Liver (tissue), 3 donors: Measurements from ENCODE around the gene XRCC6.

Experiments
- ATF3 ChIP-seq: IDR thresholded peaks from 2 replicates; pipeline ENCODE4 v1.6.1; 2016; ENCODE audit warnings: antibody characterized with exemption
- CTCF ChIP-seq: fragments of 150-350 bp; IDR thresholded peaks from 2 replicates; pipeline ENCODE4 v1.5.1; 2017; ENCODE audit warnings: improper control_type of control experiment, low read depth, low read length; ENCODE audit not compliant: missing input control
- EGR1 ChIP-seq, 2 donors: IDR thresholded peaks; 2 replicates each; pipeline ENCODE4 v1.6.1; 2016 to 2018; ENCODE audit warnings: antibody characterized with exemption in 2 of 2, low read depth in 2 of 2
- FOXA1 ChIP-seq: IDR thresholded peaks from 2 replicates; pipeline ENCODE4 v1.6.1; 2016; ENCODE audit warnings: antibody characterized with exemption
- GABPA ChIP-seq, 2 donors: IDR thresholded peaks in 1 of 2; conservative IDR thresholded peaks in 1 of 2; 2 replicates each; pipeline ENCODE4 v1.6.1; 2016; ENCODE audit warnings: antibody characterized with exemption in 2 of 2, mild to moderate bottlenecking in 1 of 2, moderate library complexity in 1 of 2
- JUND ChIP-seq, 2 donors: IDR thresholded peaks; 2 replicates each; pipeline ENCODE4 v1.6.1; 2016; ENCODE audit warnings: antibody characterized with exemption in 2 of 2
- MAX ChIP-seq: IDR thresholded peaks from 2 replicates; pipeline ENCODE4 v1.6.1; 2016; ENCODE audit warnings: antibody characterized with exemption
- RAD21 ChIP-seq, 2 donors: IDR thresholded peaks; 2 replicates each; pipeline ENCODE4 v1.6.1; 2016; ENCODE audit warnings: antibody characterized with exemption in 2 of 2, mild to moderate bottlenecking in 2 of 2
- REST ChIP-seq: IDR thresholded peaks from 2 replicates; pipeline ENCODE4 v1.6.1; 2016; ENCODE audit warnings: antibody characterized with exemption, mild to moderate bottlenecking
- RXRA ChIP-seq, 2 donors: IDR thresholded peaks; 2 replicates each; pipeline ENCODE4 v1.6.1; 2017 to 2018; ENCODE audit warnings: antibody characterized with exemption in 2 of 2, mild to moderate bottlenecking in 1 of 2
- SP1 ChIP-seq: IDR thresholded peaks from 2 replicates; pipeline ENCODE4 v1.6.1; 2018; ENCODE audit warnings: antibody characterized with exemption, mild to moderate bottlenecking
- TAF1 ChIP-seq: conservative IDR thresholded peaks from 2 replicates; pipeline ENCODE4 v1.6.1; 2016; ENCODE audit warnings: antibody characterized with exemption, mild to moderate bottlenecking
- ZBTB33 ChIP-seq: IDR thresholded peaks from 2 replicates; pipeline ENCODE4 v1.6.1; 2016; ENCODE audit warnings: antibody characterized with exemption
- donor health status: healthy.
- donor health status: healthy.

- TF ChIP-seq CTCF (no peak), REST (no peak), RXRA (IDR thresholded peaks at IDR 0.05) (no peak), ATF3 (no peak), RAD21 (IDR thresholded peaks at IDR 0.05) (no peak), GABPA (IDR thresholded peaks at IDR 0.05 in 1 of 2, conservative IDR thresholded peaks at IDR 0.05 in 1 of 2) (no peak), SP1 (no peak), FOXA1 (no peak), TAF1 (no peak), JUND (IDR thresholded peaks at IDR 0.05) (no peak), ZBTB33 (no peak), MAX (no peak), EGR1 (IDR thresholded peaks at IDR 0.05; ENCODE audit: low read depth in 2 of 2) (no peak)
These were observed 29.7 kb downstream of the XRCC6 start for GRCh38 chr22:41650821-41651220.
